Sigmoid colon (tissue), 4 donors: ENCODE measurements around the gene RXFP4.

Experiments
- CTCF ChIP-seq, 4 experiments: fragments of 450-650 bp in 3 of 4; fragments of 200-600 bp in 1 of 4; IDR thresholded peaks; one replicate each; pipeline ENCODE4 v1.5.1; 2016 to 2019; ENCODE audit warnings: antibody characterized with exemption in 4 of 4, mild to moderate bottlenecking in 3 of 4, moderate library complexity in 2 of 4
- EP300 ChIP-seq, 4 donors: sonication (generic); formaldehyde crosslinking; IDR thresholded peaks; one replicate each; pipeline ENCODE4 v1.6.1; 2017; ENCODE audit warnings: antibody characterized with exemption in 4 of 4
- POLR2A ChIP-seq, 2 donors: fragments of 450-650 bp; IDR thresholded peaks; one replicate each; pipeline ENCODE4 v1.6.1; 2016; ENCODE audit warnings: antibody characterized with exemption in 2 of 2, mild to moderate bottlenecking in 2 of 2, moderate library complexity in 2 of 2
- POLR2AphosphoS5 ChIP-seq, 4 donors: sonication (generic); formaldehyde crosslinking; IDR thresholded peaks; one replicate each; pipeline ENCODE4 v1.6.1; 2017; ENCODE audit warnings: antibody characterized with exemption in 4 of 4

DNA sequence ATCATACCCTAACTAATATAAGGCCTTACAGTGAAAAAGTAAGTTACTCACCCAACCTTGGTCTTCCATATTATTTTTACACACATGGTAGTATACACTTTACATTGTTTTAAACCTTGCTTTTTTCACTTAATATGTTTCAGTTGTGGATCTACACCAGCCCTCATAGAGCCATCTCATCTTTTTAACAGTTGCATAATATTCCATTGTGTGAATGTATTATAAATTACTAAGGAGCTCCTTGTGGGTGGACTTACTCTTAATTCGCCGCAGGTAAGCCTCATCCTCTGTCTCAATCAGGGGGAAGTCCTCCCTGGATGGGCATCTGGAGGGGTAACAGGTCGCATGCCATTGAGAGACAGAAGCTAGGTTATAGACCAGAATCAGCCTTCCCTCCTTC is 13.2 kb downstream of the RXFP4 start:
- TF ChIP-seq POLR2A (IDR thresholded peaks at IDR 0.05): no peak
- TF ChIP-seq CTCF (IDR thresholded peaks at IDR 0.05): no peak
- no peak for TF ChIP-seq POLR2AphosphoS5 (IDR thresholded peaks at IDR 0.05)
- TF ChIP-seq EP300 (IDR thresholded peaks at IDR 0.05): no peak
